Spleen (tissue), 11 donors: Measurements from ENCODE around the gene LKAAEAR1. TPM values are rescaled to one million over a fixed set of nuclear protein-coding genes. Genes with fewer than 3 reads are reported as not detected.

Source experiments
- DNase-seq: peaks from one replicate; pipeline ENCODE4 v3.0.0-alpha.2; 2020
- H3K27ac ChIP-seq, 8 donors: fragments of 200-600 bp; sonication (generic) in 7 of 8; 1 replicate in 4 of 8; 2 replicates in 4 of 8; pipeline versions ENCODE4 v1.5.0 to v1.8.0; 2016 to 2021; ENCODE audit warnings: inconsistent platforms in 4 of 8, mild to moderate bottlenecking in 4 of 8, moderate library complexity in 1 of 8
- H3K27me3 ChIP-seq, 7 donors: fragments of 200-600 bp; sonication (generic) in 6 of 7; replicated peaks in 1 of 7; 1 replicate in 4 of 7; 2 replicates in 3 of 7; pipeline versions ENCODE4 v1.5.0 to v1.8.0; 2016 to 2021; ENCODE audit warnings: inconsistent platforms in 3 of 7, mild to moderate bottlenecking in 1 of 7
- H3K36me3 ChIP-seq, 6 donors: fragments of 200-600 bp; sonication (generic) in 5 of 6; 1 replicate in 4 of 6; 2 replicates in 2 of 6; pipeline versions ENCODE4 v1.5.0 to v1.8.0; 2016 to 2021; ENCODE audit warnings: inconsistent platforms in 2 of 6
- H3K4me1 ChIP-seq, 6 donors: fragments of 200-600 bp; sonication (generic) in 5 of 6; 1 replicate in 3 of 6; 2 replicates in 3 of 6; pipeline versions ENCODE4 v1.5.0 to v1.8.0; 2016 to 2021; ENCODE audit warnings: inconsistent platforms in 3 of 6
- H3K4me3 ChIP-seq, 8 donors: fragments of 200-600 bp; sonication (generic) in 7 of 8; 1 replicate in 4 of 8; 2 replicates in 4 of 8; pipeline versions ENCODE4 v1.5.0 to v1.8.0; 2016 to 2021; ENCODE audit warnings: inconsistent platforms in 4 of 8, mild to moderate bottlenecking in 4 of 8, moderate library complexity in 2 of 8
- H3K9me3 ChIP-seq, 8 donors: fragments of 200-600 bp; sonication (generic) in 7 of 8; 1 replicate in 4 of 8; 2 replicates in 4 of 8; pipeline versions ENCODE4 v1.5.0 to v1.8.0; 2016 to 2021; ENCODE audit warnings: inconsistent platforms in 4 of 8
- POLR2A ChIP-seq, 3 donors: fragments of 450-650 bp; IDR thresholded peaks; one replicate each; pipeline ENCODE4 v1.5.1; 2017; ENCODE audit warnings: antibody characterized with exemption in 3 of 3, mild to moderate bottlenecking in 1 of 3
- POLR2AphosphoS5 ChIP-seq, 3 donors: sonication (generic); formaldehyde crosslinking; IDR thresholded peaks; one replicate each; pipeline ENCODE4 v1.5.1; 2017; ENCODE audit warnings: antibody characterized with exemption in 3 of 3
- WGBS, 5 donors: extraction: QIAGEN DNeasy Blood & Tissue Kit in 3 of 5; methylation state at CpG; one replicate each; pipeline versions ENCODE4 v1.1.5 to v1.1.7; 2013 to 2018; 5-methylcytosine and 5-hydroxymethylcytosine counted together
- intact Hi-C: fragments of 100-400 bp; cut with DNase I; formaldehyde crosslinking; loops from one replicate; pipeline ENCODE4 v1.15.0; 2023; ENCODE audit warnings: low total_unique reads
- polyA plus RNA-seq, 3 donors: library from polyadenylated mRNA; stranded (reverse); fragments of 200-250 nt; gene quantifications; one replicate each; pipeline ENCODE4 v1.2.1, GENCODE V29; 2013
- total RNA-seq, 7 donors: library from RNA; depleted of rRNA in 3 of 7; stranded (reverse); fragments of >200 nt in 3 of 7; fragmentation: NEBNext Ultra II Directional in 4 of 7; extraction: Animal tissue kit (Norgen Biotek cat#: 25700) in 4 of 7; gene quantifications; one replicate each; pipeline versions ENCODE4 v1.1.0 to v1.2.1, GENCODE V29; 2016 to 2021
- TF ChIP-seq, protein P1 (sequence below), 11 experiments: fragments of 200-600 bp in 7 of 11; fragments of 450-650 bp in 4 of 11; sonication (generic) in 4 of 11; IDR thresholded peaks in 8 of 11; conservative IDR thresholded peaks in 3 of 11; 1 replicate in 7 of 11; 2 replicates in 4 of 11; pipeline versions ENCODE4 v1.4.0 to v1.8.0; 2016 to 2021; ENCODE audit warnings: antibody characterized with exemption in 11 of 11, inconsistent platforms in 4 of 11, mild to moderate bottlenecking in 1 of 11
- donor health status: healthy with polysubstance abuse.
- donor health status: DM: no; HTN: no; CAD: no; lungs with moderate emphysema.
- donor health status: DM: no; HTN: no; CAD: no.
- donor health status: Bipolar disorder and iron deficiency.
- donor health status: healthy.
- donor health status: DM: no; HTN: no; CAD: no.
- donor health status: DM: yes; HTN: yes; CAD: no.

Gene LKAAEAR1
- total and polyA plus RNA-seq, 10 donors, result 0.26 to 0.66 (median 0.51) TPM; not detected in 6

DNA sequence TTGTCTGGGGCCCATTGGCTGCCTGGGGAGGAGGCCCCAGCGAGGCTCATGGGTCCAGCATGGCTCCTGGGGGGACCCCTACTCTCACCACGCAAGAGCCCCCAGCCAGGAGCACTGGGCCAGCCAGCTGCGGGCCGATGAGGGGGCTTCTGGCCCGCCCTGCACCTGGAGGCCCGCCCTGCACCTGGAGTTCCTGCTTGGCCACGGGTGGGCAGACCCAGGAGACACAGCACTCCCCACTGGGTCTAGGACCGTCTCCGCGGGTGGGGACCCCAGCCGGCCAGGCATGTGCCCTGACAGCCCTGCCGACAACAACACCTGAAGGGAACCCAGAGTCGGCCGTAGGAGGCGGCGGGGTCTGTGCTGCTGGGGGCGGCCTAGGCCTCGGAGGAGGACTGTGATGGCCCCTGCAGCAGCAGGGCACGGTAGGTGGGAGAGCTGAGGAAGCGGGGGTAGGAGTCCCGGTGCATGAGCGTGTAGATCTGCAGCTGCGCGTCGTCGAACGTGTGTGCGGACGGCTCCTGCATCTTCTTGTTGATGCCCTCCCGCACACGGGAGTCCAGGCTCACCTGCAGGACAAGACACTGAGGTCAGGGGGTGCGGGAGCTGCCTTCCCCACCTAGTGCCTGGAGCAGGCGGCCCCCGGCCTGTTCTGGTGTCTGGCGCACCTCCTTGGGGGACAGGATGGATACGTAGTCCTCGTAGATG lies 10.6 kb downstream of the LKAAEAR1 start:
- H3K4me1 ChIP-seq, result peaks cover 21 to 100% (median 77%) of the 10 kb centered on the region in 6 donors
- no peak for DNase-seq
- TF ChIP-seq POLR2AphosphoS5 (IDR thresholded peaks at IDR 0.05) (peak; percentile 32 to 67 (median 49)), POLR2A (IDR thresholded peaks at IDR 0.05) (no peak)
- TF ChIP-seq, protein P1, sequence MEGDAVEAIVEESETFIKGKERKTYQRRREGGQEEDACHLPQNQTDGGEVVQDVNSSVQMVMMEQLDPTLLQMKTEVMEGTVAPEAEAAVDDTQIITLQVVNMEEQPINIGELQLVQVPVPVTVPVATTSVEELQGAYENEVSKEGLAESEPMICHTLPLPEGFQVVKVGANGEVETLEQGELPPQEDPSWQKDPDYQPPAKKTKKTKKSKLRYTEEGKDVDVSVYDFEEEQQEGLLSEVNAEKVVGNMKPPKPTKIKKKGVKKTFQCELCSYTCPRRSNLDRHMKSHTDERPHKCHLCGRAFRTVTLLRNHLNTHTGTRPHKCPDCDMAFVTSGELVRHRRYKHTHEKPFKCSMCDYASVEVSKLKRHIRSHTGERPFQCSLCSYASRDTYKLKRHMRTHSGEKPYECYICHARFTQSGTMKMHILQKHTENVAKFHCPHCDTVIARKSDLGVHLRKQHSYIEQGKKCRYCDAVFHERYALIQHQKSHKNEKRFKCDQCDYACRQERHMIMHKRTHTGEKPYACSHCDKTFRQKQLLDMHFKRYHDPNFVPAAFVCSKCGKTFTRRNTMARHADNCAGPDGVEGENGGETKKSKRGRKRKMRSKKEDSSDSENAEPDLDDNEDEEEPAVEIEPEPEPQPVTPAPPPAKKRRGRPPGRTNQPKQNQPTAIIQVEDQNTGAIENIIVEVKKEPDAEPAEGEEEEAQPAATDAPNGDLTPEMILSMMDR (IDR thresholded peaks at IDR 0.05 in 8 of 11, conservative IDR thresholded peaks at IDR 0.05 in 3 of 11), result no peak
- peaks cover 0 to 68% (median 48%) of the 10 kb centered on the region in 6 donors for H3K36me3 ChIP-seq
- peak overlapping the region in 3 of 8 donors; percentile 54 to 65 (median 58) for H3K27ac ChIP-seq
- no peak overlapping the region for H3K4me3 ChIP-seq
- WGBS, 5 donors, result 89 to 94% (median 91%) methylated on average over 25 to 37 of the region's 37 CpGs
- H3K9me3 ChIP-seq, result no peaks in the 10 kb centered on the region
- H3K27me3 ChIP-seq, result no peaks in the 10 kb centered on the region
- intact Hi-C loops, result no loop called here

DNA sequence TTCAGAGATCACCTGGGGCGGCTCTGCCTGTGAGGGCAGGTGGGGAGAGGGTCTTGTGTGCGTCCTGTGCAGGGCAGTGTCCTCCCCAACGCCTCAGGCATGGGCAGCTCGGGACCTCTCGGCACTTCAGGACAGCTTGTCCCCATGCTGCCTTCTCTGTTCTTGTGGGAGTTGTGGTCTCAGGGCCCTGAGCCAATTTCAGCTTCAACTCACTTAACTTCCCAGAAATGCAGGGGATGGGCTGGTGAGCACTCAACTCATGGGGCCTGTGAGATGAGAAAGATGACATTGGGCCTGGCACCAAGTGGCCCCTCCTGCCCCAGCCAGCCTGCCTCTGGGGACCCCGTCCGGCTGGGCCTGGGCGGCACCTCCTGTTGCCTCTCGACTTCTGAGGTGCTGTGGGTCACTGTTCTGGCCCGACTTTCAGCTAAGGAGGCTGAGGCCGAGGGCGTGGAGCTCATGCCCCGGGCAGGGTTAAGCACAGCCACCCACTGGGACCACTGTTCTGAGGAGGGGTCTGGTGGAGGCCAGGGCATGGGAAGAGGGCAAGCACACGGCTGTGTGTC lies 11.6 kb downstream of the LKAAEAR1 start:
- peak overlapping the region in 5 of 8 donors; percentile 23 to 65 (median 54) for H3K27ac ChIP-seq
- DNase-seq, result no peak
- H3K4me1 ChIP-seq, result peaks cover 21 to 100% (median 77%) of the 10 kb centered on the region in 6 donors
- H3K4me3 ChIP-seq, result no peak overlapping the region
- intact Hi-C loops, result no loop called here
- no peaks in the 10 kb centered on the region for H3K27me3 ChIP-seq
- 61 to 86% (median 69%) methylated on average over 6 to 14 of the region's 14 CpGs for WGBS, 5 donors
- H3K36me3 ChIP-seq, result peaks cover 0 to 67% (median 48%) of the 10 kb centered on the region in 6 donors
- no peaks in the 10 kb centered on the region for H3K9me3 ChIP-seq
- peak; percentile 22 to 75 (median 43) for TF ChIP-seq POLR2AphosphoS5 (IDR thresholded peaks at IDR 0.05)
- TF ChIP-seq, protein P1 (IDR thresholded peaks at IDR 0.05 in 8 of 11, conservative IDR thresholded peaks at IDR 0.05 in 3 of 11), result no peak

DNA sequence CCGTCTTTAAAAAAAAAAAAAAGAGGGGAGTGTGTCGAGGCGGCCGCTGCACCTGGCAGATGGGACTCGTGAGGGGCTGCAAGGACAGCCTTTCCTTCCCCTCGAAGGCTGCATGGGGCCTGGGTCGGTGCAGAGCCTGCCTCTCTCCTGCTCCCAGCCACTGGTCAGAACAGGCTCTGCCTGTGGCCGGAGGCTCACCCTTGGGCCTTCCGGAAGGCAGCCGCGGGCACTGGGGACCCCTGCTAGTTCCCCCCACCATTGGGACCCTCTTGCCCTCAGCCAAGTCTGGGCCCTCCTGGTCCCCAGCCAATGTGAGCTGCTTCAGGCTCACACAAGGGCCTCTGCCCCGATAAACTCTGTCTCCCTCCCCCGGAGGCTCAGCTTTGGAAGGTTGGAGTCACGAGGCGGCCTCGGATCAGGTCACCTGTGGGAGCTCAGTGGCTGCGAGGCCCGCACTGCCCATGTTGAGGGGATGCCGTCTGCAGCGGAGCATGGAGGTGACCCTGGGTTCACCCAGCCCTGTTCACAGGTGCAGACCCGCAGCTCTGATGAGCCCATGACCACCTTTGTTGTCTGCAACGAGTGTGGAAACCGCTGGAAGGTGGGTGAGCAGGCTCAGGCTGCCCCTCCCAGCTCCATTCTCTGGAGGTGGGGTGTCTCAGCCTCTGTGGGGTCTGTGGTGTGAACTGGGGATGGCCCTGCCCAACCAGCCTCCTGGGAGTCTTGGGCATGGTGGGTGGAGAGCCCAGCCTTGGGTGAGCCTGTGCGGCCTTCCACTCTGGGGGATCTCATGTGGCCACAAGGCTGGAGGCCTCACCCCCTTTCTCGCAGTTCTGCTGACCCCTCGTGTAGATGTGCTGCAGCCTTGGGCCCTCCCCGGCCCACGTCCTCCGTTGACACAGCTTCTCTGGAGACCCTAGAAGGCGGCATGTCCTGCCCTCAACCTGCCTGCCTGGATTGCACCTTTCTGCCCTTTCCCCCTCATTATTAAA lies 12.6 kb downstream of the LKAAEAR1 start:
- DNase-seq, result no peak
- WGBS, 5 donors, result 76 to 84% (median 79%) methylated on average over 29 to 30 of the region's 30 CpGs
- TF ChIP-seq, protein P1 (IDR thresholded peaks at IDR 0.05 in 8 of 11, conservative IDR thresholded peaks at IDR 0.05 in 3 of 11), result no peak
- TF ChIP-seq POLR2AphosphoS5 (IDR thresholded peaks at IDR 0.05), result peak; percentile 75 to 91 (median 80)
- H3K4me3 ChIP-seq, result no peak overlapping the region
- peaks cover 0 to 58% (median 48%) of the 10 kb centered on the region in 6 donors for H3K36me3 ChIP-seq
- peaks cover 11 to 100% (median 78%) of the 10 kb centered on the region in 6 donors for H3K4me1 ChIP-seq
- intact Hi-C loops, result no loop called here
- no peaks in the 10 kb centered on the region for H3K9me3 ChIP-seq
- H3K27me3 ChIP-seq, result no peaks in the 10 kb centered on the region
- peak overlapping the region in 5 of 8 donors; percentile 23 to 65 (median 54) for H3K27ac ChIP-seq
